AG20443 (cell line): ENCODE data around the gene KCTD16.

ENCODE experiments used
- DNase-seq: peaks from one replicate; pipeline ENCODE4 v3.0.0; 2012; ENCODE audit warnings: low spot score, mixed read lengths

The KCTD16 gene

GRCh38 chr5:144166696-144167095, 4.0 kb upstream of the KCTD16 start:
- DNase-seq = no peak

- no peak for DNase-seq
Measured at GRCh38 chr5:144167998-144168397, 2.7 kb upstream of the KCTD16 start.

- DNase-seq = no peak
Measured at GRCh38 chr5:144169904-144170275, 783 bp upstream of the KCTD16 start.

GRCh38 chr5:144173766-144174165, 3.1 kb downstream of the KCTD16 start:
- DNase-seq = no peak

GRCh38 chr5:144177548-144177947, 6.9 kb downstream of the KCTD16 start:
- no peak for DNase-seq

GRCh38 chr5:144179226-144179625, 8.6 kb downstream of the KCTD16 start:
- DNase-seq = no peak

- peak; percentile 40 for DNase-seq
Measured at GRCh38 chr5:144183254-144183889, 12.7 kb downstream of the KCTD16 start.

- peak; percentile 76 for DNase-seq
Measured at GRCh38 chr5:144187699-144188294, 17.1 kb downstream of the KCTD16 start.

GRCh38 chr5:144189800-144190429, 19.2 kb downstream of the KCTD16 start:
- no peak for DNase-seq

GRCh38 chr5:144191531-144191930, 20.9 kb downstream of the KCTD16 start:
- no peak for DNase-seq

- DNase-seq = peak; percentile 52
Measured at GRCh38 chr5:144191998-144192397, 21.3 kb downstream of the KCTD16 start.

GRCh38 chr5:144192661-144193060, 22.0 kb downstream of the KCTD16 start:
- DNase-seq = no peak

- DNase-seq = no peak
Measured at GRCh38 chr5:144194144-144194543, 23.5 kb downstream of the KCTD16 start.

GRCh38 chr5:144195448-144195847, 24.8 kb downstream of the KCTD16 start:
- DNase-seq = no peak

GRCh38 chr5:144196612-144197011, 25.9 kb downstream of the KCTD16 start:
- DNase-seq = no peak

GRCh38 chr5:144198386-144198785, 27.7 kb downstream of the KCTD16 start:
- peak; percentile 17 for DNase-seq

GRCh38 chr5:144201588-144201987, 30.9 kb downstream of the KCTD16 start:
- DNase-seq = no peak

- no peak for DNase-seq
Measured at GRCh38 chr5:144202072-144202471, 31.4 kb downstream of the KCTD16 start.

GRCh38 chr5:144202726-144203125, 32.1 kb downstream of the KCTD16 start:
- no peak for DNase-seq

- peak; percentile 47 for DNase-seq
Measured at GRCh38 chr5:144203750-144204596, 33.3 kb downstream of the KCTD16 start.

GRCh38 chr5:144205141-144205551, 34.5 kb downstream of the KCTD16 start:
- DNase-seq = peak; percentile 65

- no peak for DNase-seq
Measured at GRCh38 chr5:144206141-144206540, 35.5 kb downstream of the KCTD16 start.
